AG04449 (cell line): ENCODE results near the gene CBLC.
"Not testable (repeated sequence)": the region's sequence is repeated elsewhere in the genome, so short reads cannot be mapped to it uniquely, and the experiment has no call there.

Source experiments
- CTCF ChIA-PET: fragments of 350-600 bp; formaldehyde crosslinking; extraction: SDS; loops from one replicate; lab custom pipeline; 2021; ENCODE audit warnings: antibody characterized with exemption; lab: Yijun Ruan, JAX
- POLR2A ChIA-PET: fragments of 400-600, 350-600 bp; formaldehyde crosslinking; extraction: SDS; loops from one replicate; lab custom pipeline; 2020; ENCODE audit warnings: antibody characterized with exemption, inconsistent platforms; lab: Yijun Ruan, JAX
- DNase-seq: peaks from one replicate; pipeline ENCODE4 v3.0.0-alpha.2; 2010; ENCODE audit warnings: low read depth, low spot score
- H3K4me3 ChIP-seq: 2 replicates; pipeline ENCODE4 v1.5.1; 2011; ENCODE audit warnings: low read depth, mild to moderate bottlenecking, control low read depth, low read length
- TF ChIP-seq, protein P1 (sequence below): IDR thresholded peaks from one replicate; pipeline ENCODE4 v1.5.1; 2011; ENCODE audit warnings: mild to moderate bottlenecking, moderate library complexity, low read length, control low read depth, inconsistent platforms; ENCODE audit not compliant: insufficient read depth; ENCODE audit errors: missing control alignments

The CBLC gene

DNA sequence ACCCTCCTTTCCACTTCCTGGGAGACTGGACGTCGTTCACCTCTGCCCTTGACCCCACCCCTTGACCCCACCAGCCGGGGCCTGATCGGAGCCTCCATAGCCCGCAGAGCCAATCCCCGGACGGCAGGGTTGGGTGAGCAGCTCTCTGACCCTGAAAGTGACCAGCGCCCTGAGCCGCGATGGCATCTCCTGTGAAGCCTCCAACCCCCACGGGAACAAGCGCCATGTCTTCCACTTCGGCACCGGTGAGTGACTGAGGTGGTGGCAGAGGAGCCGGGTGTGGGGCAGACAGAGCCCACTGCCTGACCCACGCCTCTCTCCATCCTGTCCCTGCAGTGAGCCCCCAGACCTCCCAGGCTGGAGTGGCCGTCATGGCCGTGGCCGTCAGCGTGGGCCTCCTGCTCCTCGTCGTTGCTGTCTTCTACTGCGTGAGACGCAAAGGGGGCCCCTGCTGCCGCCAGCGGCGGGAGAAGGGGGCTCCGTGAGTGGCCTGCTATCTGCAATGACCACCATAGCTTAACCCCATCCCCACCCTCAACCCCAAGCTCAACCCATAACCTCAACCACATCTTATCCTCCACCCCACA lies 41.6 kb downstream of the CBLC start:
- TF ChIP-seq, protein P1, sequence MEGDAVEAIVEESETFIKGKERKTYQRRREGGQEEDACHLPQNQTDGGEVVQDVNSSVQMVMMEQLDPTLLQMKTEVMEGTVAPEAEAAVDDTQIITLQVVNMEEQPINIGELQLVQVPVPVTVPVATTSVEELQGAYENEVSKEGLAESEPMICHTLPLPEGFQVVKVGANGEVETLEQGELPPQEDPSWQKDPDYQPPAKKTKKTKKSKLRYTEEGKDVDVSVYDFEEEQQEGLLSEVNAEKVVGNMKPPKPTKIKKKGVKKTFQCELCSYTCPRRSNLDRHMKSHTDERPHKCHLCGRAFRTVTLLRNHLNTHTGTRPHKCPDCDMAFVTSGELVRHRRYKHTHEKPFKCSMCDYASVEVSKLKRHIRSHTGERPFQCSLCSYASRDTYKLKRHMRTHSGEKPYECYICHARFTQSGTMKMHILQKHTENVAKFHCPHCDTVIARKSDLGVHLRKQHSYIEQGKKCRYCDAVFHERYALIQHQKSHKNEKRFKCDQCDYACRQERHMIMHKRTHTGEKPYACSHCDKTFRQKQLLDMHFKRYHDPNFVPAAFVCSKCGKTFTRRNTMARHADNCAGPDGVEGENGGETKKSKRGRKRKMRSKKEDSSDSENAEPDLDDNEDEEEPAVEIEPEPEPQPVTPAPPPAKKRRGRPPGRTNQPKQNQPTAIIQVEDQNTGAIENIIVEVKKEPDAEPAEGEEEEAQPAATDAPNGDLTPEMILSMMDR = no peak
- ChIA-PET CTCF (interaction anchor here (0.8 to 1.7 kb wide), 3 partner anchors 36 to 95 kb away, joined by 3 to 11 read pairs (median 7); no protein-coding TSS in a partner anchor), POLR2A (no interaction called here)
- H3K4me3 ChIP-seq = no peak overlapping the region
- DNase-seq = no peak

DNA sequence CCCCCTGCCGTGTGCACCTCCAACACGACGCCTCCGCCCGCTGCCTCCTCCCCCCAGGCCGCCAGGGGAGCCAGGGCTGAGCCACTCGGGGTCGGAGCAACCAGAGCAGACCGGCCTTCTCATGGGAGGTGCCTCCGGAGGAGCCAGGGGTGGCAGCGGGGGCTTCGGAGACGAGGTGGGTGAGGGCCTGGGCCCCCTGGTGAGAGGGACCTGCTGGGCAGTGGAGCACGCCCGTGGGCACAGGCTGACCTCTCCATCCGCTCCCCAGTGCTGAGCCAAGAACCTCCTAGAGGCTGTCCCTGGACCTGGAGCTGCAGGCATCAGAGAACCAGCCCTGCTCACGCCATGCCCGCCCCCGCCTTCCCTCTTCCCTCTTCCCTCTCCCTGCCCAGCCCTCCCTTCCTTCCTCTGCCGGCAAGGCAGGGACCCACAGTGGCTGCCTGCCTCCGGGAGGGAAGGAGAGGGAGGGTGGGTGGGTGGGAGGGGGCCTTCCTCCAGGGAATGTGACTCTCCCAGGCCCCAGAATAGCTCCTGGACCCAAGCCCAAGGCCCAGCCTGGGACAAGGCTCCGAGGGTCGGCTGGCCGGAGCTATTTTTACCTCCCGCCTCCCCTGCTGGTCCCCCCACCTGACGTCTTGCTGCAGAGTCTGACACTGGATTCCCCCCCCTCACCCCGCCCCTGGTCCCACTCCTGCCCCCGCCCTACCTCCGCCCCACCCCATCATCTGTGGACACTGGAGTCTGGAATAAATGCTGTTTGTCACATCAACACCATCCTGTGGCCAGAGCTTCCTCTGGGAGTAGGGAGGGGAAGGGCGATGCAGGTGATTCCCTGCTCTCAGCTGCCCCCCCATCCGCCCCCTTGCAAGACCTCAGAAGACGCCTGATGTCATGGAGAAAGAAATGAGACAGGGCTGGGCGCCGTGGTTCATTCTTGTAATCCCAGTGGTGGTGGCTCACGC lies 43.2 kb downstream of the CBLC start:
- CTCF ChIA-PET = interaction anchor here (0.8 to 2.2 kb wide), 9 partner anchors 12 to 96 kb away, joined by 3 to 11 read pairs (median 4); partner anchors contain the start of genes BCAM and NECTIN2
- no peak overlapping the region for H3K4me3 ChIP-seq
- TF ChIP-seq, protein P1 = no peak
- POLR2A ChIA-PET = no interaction called here
- no peak for DNase-seq

DNA sequence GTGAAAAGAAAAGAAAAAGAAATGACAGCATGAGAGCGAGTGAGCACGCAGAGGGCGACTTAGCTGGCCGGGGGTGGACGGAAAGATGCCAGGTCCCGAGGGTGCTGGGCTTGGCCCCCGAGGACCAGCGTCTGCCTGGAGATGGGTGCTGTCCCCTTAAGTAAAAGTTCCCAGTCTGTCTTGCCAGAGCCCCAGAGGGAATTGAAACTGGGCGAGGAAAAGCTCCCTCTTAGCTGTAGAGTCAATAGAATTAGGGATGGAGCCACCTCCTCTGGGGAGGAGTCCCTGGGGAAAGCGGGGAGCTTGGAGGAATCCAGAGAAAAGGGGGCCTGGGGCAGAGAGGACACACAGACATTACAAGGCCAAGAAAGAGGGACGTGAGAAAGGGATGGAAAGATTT lies 44.5 kb downstream of the CBLC start:
- TF ChIP-seq, protein P1 = no peak
- DNase-seq = no peak
- no peak overlapping the region for H3K4me3 ChIP-seq
- ChIA-PET CTCF (interaction anchor here (0.6 to 2.9 kb wide), 8 partner anchors 13 to 252 kb away, joined by 3 to 8 read pairs (median 4); partner anchors contain the start of gene BCAM), POLR2A (no interaction called here)

DNA sequence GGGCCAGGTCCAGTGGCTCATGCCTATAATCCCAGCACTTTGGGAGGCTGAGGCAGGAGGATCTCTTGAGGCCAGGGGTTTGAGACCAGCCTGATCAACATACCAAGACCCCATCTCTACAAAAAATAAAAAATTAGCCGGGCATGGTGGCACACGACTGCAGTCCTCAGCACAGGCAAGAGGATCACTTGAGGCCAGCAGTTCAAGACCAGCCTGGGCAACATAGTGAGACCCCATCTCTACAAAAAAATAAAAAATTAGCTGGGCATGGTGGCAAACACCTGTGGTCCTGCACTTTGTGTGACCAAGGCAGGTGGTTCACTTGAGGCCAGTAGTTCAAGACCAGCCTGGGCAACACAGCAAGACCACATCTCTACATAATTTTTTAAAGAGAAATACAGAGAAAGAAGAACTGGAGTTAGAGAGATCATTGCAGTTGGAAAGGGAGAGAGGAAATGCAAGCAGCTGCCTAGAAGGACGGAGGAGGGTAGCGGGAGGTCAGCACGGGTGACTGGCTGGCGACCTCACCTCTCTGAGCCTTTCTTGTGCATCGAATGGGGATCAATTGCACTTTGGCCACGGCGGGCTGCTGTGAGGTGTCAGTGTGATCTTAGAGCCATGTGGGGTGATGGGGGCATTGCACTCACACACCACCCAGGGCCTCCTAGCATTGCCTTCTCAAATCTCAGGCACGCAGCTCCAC lies 45.1 kb downstream of the CBLC start:
- ChIA-PET CTCF (interaction anchor here (0.6 to 2.9 kb wide), 12 partner anchors 13 to 252 kb away, joined by 3 to 8 read pairs (median 4); partner anchors contain the start of genes BCAM and NECTIN2), POLR2A (no interaction called here)
- no peak overlapping the region for H3K4me3 ChIP-seq
- TF ChIP-seq, protein P1 = no peak
- no peak for DNase-seq

DNA sequence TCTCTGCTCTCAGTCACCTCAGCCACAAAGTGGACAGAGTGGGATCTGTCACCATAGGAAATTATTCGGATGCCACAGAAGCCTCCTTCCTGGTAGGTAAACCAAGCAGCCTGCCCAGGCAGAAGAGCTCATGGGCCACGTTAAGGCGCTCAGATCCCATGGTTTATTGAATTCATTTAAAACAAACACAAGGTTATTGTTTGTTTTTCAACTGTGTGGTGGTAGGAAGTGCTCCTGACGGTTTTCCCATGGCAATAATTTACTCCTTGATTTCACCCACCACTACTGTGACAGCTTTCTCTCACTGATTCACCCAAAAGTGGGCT lies 45.6 kb downstream of the CBLC start:
- ChIA-PET CTCF (interaction anchor here (1.0 to 2.9 kb wide), 6 partner anchors 18 to 100 kb away, joined by 3 to 8 read pairs (median 4); partner anchors contain the start of gene NECTIN2), POLR2A (no interaction called here)
- DNase-seq = no peak
- no peak overlapping the region for H3K4me3 ChIP-seq
- TF ChIP-seq, protein P1 = no peak

DNA sequence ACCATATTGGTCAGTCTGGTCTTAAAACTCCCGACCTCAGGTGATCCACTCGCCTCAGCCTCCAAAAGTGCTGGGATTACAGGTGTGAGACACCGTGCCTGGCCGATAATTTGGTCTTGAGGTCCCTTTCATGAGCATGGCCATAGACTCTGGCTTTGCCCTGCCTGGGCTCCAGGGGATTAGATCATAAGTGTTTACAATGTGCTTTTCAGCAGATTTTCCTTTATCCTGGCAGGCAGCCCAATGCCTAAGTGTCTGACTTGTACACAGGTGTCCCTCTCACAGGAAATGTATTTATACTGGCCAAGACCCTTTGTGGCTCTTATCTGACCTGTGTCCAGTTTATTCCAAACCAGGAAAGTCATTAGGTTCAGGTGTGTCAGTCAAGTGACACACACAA lies 47.1 kb downstream of the CBLC start:
- POLR2A ChIA-PET = no interaction called here
- TF ChIP-seq, protein P1 = no peak
- H3K4me3 ChIP-seq = no peak overlapping the region
- no peak for DNase-seq
- CTCF ChIA-PET = no interaction called here

DNA sequence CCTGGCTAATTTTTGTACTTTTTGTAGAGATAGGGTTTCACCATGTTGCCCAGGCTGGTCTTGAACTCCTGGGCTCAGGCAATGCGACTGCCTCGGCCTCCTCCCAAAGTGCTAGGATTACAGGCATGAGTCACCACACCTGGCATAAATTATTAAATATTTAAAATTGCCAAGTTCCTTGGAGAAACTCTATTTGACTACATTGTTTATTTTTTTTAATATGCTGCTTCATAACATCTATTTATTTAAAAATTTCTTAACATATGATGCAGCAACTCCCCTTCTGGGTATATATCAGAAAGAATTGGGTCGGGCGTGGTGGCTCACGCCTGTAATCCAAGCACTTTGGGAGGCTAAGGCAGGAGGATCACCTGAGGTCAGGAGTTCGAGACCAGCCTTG lies 55.2 kb downstream of the CBLC start:
- DNase-seq, H3K4me3 ChIP-seq, POLR2A ChIA-PET, CTCF ChIA-PET: not testable (repeated sequence)

DNA sequence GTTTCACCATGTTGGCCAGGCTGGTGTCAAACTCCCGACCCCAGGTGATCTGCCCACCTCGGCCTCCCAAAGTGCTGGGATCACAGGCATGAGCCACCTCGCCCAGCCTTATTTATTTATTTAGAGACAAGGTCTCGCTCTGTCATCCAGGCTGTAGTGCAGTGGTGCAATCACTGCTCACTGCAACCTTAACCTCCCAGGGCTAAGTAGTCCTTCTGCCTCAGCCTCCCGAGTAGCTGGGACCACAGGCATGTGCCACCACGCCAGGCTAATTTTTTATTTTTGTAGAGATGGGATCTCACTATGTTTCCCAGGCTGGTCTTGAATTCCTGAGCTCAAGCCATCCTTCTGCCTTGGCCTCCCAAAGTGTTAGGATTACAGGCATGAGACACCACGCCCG lies 56.7 kb downstream of the CBLC start:
- H3K4me3 ChIP-seq, POLR2A ChIA-PET, DNase-seq: not testable (repeated sequence)
- CTCF ChIA-PET = interaction anchor here (1.5 to 3.1 kb wide), 3 partner anchors 10 to 50 kb away, joined by 3 to 12 read pairs (median 8); no protein-coding TSS in a partner anchor
